NCI-H2029 treated with DMSO at 0.1 percent for 48 hours (cell line): ENCODE measurements around the gene CRYM.
A peak's percentile ranks its signal among the peaks of the same experiment; 100 is the strongest.

ENCODE experiments used
- DNase-seq: peaks from one replicate; lab custom pipeline; 2025; lab: John Stamatoyannopoulos, UW

The CRYM gene

DNA sequence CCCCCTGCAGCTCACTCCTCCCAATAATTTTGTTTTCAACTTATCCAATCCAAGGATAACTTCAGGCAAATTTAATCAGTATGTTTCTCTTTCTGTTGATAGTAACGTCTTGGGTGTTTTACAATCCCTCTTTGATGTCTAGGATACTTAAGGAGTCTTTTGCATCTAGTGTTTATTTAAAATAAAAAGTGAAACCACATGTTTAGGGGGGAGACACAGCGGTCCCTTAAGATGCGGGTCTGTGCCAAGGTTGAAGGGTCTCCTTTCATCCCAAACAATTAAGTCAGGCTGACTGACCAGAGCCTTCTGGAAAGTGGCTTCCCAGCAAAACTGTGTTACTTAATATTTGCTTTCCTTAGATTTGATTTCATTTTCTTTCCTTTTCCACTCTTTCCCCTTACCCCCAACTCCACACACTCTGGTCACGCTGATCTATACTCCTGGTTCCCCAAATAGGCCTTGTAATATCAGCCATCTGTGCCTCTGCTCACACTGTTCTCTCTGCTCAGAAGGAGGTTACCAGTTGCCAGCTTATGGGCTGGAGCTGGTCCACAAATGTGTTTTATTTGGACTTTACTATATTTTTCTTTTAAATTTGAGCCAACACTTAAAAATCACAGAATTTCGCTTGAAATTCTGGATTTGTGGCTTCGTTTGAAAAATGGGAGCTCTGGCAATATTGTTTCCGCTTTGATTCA, 33.4 kb downstream of the CRYM start:
- no peak for DNase-seq

GRCh38 chr16:21242756-21243155, 35.3 kb downstream of the CRYM start:
- no peak for DNase-seq

- no peak for DNase-seq
Observed at GRCh38 chr16:21239646-21240045, 38.4 kb downstream of the CRYM start.

DNA sequence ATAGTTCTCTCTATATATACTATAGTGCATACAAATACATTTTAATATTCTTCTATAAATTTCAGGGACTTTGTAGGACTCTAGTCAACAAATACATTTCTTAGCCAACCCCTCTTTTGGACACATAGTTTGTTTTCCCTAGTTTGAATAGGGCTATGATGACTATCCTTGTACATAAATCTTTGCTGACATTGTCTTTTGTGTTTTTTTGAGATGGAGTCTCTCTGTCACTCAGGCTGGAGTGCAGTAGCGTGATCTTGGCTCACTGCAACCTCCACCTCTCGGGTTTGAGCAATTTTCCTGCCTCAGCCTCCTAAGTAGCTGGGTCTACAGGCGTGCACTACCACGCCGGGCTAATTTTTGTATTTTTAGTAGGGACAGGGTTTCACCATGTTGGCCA, 41.3 kb downstream of the CRYM start:
- no peak for DNase-seq

GRCh38 chr16:21235199-21235585, 42.9 kb downstream of the CRYM start:
- no peak for DNase-seq

DNA sequence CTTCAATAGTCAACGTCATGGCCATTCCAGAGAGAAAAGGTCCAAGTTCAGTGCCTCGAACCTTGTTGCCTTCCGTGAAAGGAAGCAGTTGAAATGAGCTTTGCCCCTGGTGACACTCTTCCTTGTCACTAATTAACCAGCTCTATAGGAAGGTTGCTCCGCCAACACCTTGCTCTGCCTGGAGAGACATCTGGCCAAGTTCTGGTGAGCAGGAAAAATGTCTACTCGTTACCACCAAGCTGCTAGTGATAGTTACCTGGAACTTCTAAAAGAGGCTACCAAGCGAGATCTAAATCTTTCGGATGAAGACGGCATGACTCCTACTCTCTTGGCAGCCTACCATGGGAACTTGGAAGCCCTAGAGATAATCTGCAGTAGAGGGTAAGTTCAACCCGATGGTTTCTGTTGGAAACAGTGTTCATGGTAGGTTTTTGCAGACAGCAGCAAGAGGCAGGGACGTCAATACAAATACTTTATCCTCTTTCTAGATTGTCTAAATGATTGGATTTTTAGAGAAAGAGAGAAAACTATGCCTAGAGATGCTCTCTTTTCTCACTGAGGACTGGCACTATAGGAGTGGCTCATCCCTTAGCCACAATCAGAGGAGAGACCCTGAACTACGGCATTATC, 44.5 kb downstream of the CRYM start, which contains the start of gene ANKS4B:
TSS of gene ANKS4B (plus strand) at position 179 of the 630 bp plus-strand sequence. CDS start at position 218, 39 bp downstream.
- DNase-seq: no peak

- no peak for DNase-seq
Observed at GRCh38 chr16:21233045-21233520, 45.0 kb downstream of the CRYM start.

- DNase-seq: no peak
Observed at GRCh38 chr16:21228361-21228872, 49.7 kb downstream of the CRYM start.

DNA sequence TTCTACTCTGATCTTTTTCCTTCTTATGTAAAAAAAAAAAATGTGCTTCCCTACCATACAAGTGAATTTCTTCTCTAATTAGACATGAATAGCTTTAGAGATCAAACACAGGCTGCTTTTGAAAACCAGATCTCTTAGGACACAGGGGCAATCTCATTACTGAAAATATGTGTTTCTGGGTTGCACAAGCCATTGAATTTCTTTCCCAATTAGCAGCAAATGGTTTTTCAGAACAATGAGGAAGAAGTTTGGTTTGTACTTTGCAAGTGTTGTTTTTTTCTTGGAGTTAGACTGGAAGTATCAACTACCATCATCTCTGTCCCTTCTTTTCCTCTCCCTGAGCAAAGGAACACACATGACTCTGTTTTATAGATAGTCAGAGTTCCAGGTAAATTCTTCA, 50.2 kb downstream of the CRYM start:
- no peak for DNase-seq

GRCh38 chr16:21226749-21227148, 51.3 kb downstream of the CRYM start:
- no peak for DNase-seq

GRCh38 chr16:21224800-21225199, 53.3 kb downstream of the CRYM start:
- no peak for DNase-seq

DNA sequence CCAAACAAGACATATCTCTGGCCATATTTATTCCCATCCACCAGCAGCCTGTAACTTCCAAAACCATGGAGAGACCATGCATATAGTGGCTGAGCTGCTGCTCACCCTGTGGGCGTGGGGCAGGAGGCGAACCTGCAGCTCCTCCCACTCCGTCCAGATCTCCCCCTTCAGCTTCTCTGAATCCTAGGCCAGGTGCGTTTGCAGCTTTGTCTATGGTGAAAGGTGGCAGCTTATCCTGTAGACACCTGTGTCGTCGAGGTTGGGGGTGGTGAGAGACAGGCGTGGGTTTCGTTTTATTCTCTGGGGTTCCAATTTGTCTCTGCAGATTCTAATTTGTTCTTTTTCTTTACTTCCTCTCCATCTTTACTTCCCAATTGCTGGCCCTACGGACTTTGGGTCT, 54.3 kb downstream of the CRYM start:
- no peak for DNase-seq

GRCh38 chr16:21222495-21223337, 55.4 kb downstream of the CRYM start:
- peak; percentile 46 for DNase-seq

- DNase-seq: no peak
Observed at GRCh38 chr16:21219551-21219950, 58.5 kb downstream of the CRYM start.

DNA sequence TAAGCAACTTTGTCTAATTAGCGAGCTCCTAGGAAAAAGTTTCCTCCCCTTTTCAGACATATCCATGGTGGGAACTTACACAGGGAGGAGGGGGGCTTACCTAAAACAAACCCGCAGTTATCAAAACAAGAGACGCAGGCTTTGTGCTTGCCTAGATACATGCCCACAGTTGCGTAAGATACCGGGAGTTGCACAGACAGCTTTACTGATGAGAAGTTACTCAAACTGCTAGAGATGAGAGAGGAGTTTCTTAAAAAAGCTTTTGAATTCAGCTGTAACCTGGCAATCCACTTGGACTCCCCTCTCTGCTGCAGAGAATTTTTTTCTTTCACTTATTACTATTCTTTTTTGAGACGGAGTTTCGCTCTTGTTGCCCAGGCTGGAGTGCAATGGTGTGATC, 59.9 kb downstream of the CRYM start:
- no peak for DNase-seq

GRCh38 chr16:21217121-21217520, 61.0 kb downstream of the CRYM start:
- no peak for DNase-seq

DNA sequence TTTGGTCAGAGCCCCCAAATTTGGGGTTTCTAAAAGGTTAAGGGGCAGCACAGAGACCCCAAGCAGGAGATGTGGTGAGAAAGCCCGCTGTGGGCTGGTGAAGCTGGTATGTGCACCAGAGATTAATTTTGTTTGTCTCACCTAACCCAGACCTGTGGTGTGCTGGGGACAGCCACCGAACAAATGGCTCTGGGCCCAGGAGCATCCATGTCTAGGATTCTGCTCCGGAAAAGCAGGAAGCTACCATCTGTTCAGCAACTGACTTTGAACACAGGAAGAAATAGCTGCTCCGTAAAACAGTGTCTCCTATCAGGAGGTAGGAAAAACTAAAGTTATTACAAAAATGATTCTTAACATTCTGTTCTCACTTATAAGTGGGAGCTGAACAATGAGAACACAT, 64.0 kb downstream of the CRYM start:
- DNase-seq: no peak

DNA sequence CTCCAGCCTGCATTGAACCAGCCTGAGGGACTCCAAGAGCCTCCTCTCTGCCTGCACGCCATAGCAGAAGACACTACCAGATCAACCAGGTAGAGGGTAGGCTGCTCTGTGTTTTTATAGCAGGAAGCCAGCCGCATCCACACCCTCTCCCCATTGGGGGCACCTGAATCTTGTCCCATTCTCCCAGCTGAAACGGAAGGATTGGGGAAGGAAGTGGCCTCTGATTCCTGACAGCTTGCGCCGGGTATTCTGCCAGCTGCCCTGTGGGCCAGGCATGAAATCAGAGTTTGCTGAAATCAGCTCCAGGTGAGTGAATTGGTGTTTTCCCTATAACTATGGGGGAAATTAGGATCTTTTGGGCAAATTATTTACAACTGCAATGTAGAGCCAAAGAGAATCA, 66.6 kb downstream of the CRYM start, which contains the start of gene ZP2:
TSS of gene ZP2 (minus strand) at position 89 of the 400 bp plus-strand sequence. CDS start at position 62, 27 bp downstream.
- DNase-seq: no peak
